Activated gamma-delta T cell (primary cell): ENCODE data around the gene DDX43.
A peak's percentile ranks its signal among the peaks of the same experiment; 100 is the strongest.
"Not testable (repeated sequence)": the region's sequence is repeated elsewhere in the genome, so short reads cannot be mapped to it uniquely, and the experiment has no call there.

Source experiments
- DNase-seq: peaks from one replicate; lab custom pipeline; 2025; lab: John Stamatoyannopoulos, UW

DDX43 gene

GRCh38 chr6:73388800-73389512 lies 5.7 kb upstream of the DDX43 start:
- DNase-seq = no peak

GRCh38 chr6:73389854-73390253 lies 4.8 kb upstream of the DDX43 start:
- no peak for DNase-seq

GRCh38 chr6:73391675-73392074 lies 3.0 kb upstream of the DDX43 start:
- no peak for DNase-seq

- not testable (repeated sequence) for DNase-seq
Observed at GRCh38 chr6:73392188-73392587, 2.4 kb upstream of the DDX43 start.

- DNase-seq = no peak
Observed at GRCh38 chr6:73393278-73393677, 1.4 kb upstream of the DDX43 start.

- no peak for DNase-seq
Observed at GRCh38 chr6:73395875-73396274, 1.2 kb downstream of the DDX43 start.

- DNase-seq = no peak
Observed at GRCh38 chr6:73400656-73401055, 6.0 kb downstream of the DDX43 start.

GRCh38 chr6:73409395-73409794 lies 14.8 kb downstream of the DDX43 start:
- no peak for DNase-seq

GRCh38 chr6:73413102-73413501 lies 18.5 kb downstream of the DDX43 start:
- no peak for DNase-seq

- DNase-seq = no peak
Observed at GRCh38 chr6:73418081-73418741, 23.6 kb downstream of the DDX43 start.

- no peak for DNase-seq
Observed at GRCh38 chr6:73421534-73421933, 26.9 kb downstream of the DDX43 start.

- DNase-seq = no peak
Observed at GRCh38 chr6:73435236-73435635, 40.6 kb downstream of the DDX43 start.

GRCh38 chr6:73443555-73443954 lies 48.9 kb downstream of the DDX43 start:
- no peak for DNase-seq

- peak; percentile 21 for DNase-seq
Observed at GRCh38 chr6:73451223-73452106, 56.8 kb downstream of the DDX43 start.

GRCh38 chr6:73452107-73452461 lies 57.5 kb downstream of the DDX43 start, which contains the start of gene CGAS:
CGAS (minus strand) TSS chr6:73452297; CDS start chr6:73452181, 116 bp downstream.
- peak; percentile 55 for DNase-seq

- DNase-seq = no peak
Observed at GRCh38 chr6:73455865-73456629, 61.4 kb downstream of the DDX43 start.

GRCh38 chr6:73459474-73459873 lies 64.8 kb downstream of the DDX43 start:
- DNase-seq = not testable (repeated sequence)

- no peak for DNase-seq
Observed at GRCh38 chr6:73460056-73460455, 65.4 kb downstream of the DDX43 start.

- peak; percentile 69 for DNase-seq
Observed at GRCh38 chr6:73461537-73462350, 67.1 kb downstream of the DDX43 start, which contains the start of gene MTO1. MTO1 (plus strand) TSS chr6:73461737; CDS start chr6:73461855, 118 bp downstream.
